Trophoblast cell (in vitro differentiated cells and primary cell): ENCODE measurements around the gene ACTL7B. TPM values are rescaled to one million over a fixed set of nuclear protein-coding genes. Genes with fewer than 3 reads are reported as not detected.

Source experiments
- DNase-seq, 2 donors: peaks; one replicate each; pipeline ENCODE4 v3.0.0-alpha.2; 2016
- H2AFZ ChIP-seq: 2 replicates; pipeline ENCODE4 v1.6.1; 2013; ENCODE audit warnings: low read length, moderate library complexity, mild to moderate bottlenecking; ENCODE audit not compliant: insufficient read depth, poor library complexity
- H2AK5ac ChIP-seq: 2 replicates; pipeline ENCODE4 v1.6.1; 2013; ENCODE audit warnings: mild to moderate bottlenecking, low read length
- H2BK120ac ChIP-seq: 2 replicates; pipeline ENCODE4 v1.6.1; 2013; ENCODE audit warnings: low read length, mild to moderate bottlenecking, moderate library complexity; ENCODE audit not compliant: insufficient read depth, poor library complexity
- H2BK12ac ChIP-seq: 2 replicates; pipeline ENCODE4 v1.6.1; 2013; ENCODE audit warnings: mild to moderate bottlenecking, low read length, moderate library complexity
- H2BK5ac ChIP-seq: 2 replicates; pipeline ENCODE4 v1.6.1; 2013; ENCODE audit warnings: low read length, low read depth, moderate library complexity, mild to moderate bottlenecking; ENCODE audit not compliant: poor library complexity
- H3K14ac ChIP-seq: 2 replicates; pipeline ENCODE4 v1.6.1; 2013; ENCODE audit warnings: mild to moderate bottlenecking, low read length
- H3K18ac ChIP-seq: 2 replicates; pipeline ENCODE4 v1.6.1; 2013; ENCODE audit warnings: mild to moderate bottlenecking, low read length
- H3K23ac ChIP-seq: 2 replicates; pipeline ENCODE4 v1.6.1; 2013; ENCODE audit warnings: low read length
- H3K27ac ChIP-seq: 2 replicates; pipeline ENCODE4 v1.5.1; 2013; ENCODE audit warnings: low read depth, mild to moderate bottlenecking, inconsistent platforms, low read length, moderate library complexity
- H3K27me3 ChIP-seq: 2 replicates; pipeline ENCODE4 v1.6.1; 2013; ENCODE audit warnings: inconsistent platforms, mild to moderate bottlenecking, low read length, moderate library complexity; ENCODE audit not compliant: insufficient read depth
- H3K36me3 ChIP-seq, 2 experiments: 1 replicate in 1 of 2; 2 replicates in 1 of 2; pipeline ENCODE4 v1.6.1; 2013; ENCODE audit warnings: low read length in 2 of 2, mild to moderate bottlenecking in 2 of 2, moderate library complexity in 1 of 2; ENCODE audit not compliant: insufficient read depth in 2 of 2, control insufficient read depth in 1 of 2
- H3K4ac ChIP-seq: 2 replicates; pipeline ENCODE4 v1.6.1; 2013; ENCODE audit warnings: low read depth, mild to moderate bottlenecking, low read length, moderate library complexity
- H3K4me1 ChIP-seq, 2 experiments: 1 replicate in 1 of 2; 2 replicates in 1 of 2; pipeline ENCODE4 v1.6.1; 2013; ENCODE audit warnings: low read length in 2 of 2, mild to moderate bottlenecking in 2 of 2, moderate library complexity in 1 of 2; ENCODE audit not compliant: insufficient read depth in 2 of 2, control insufficient read depth in 1 of 2
- H3K4me2 ChIP-seq: 2 replicates; pipeline ENCODE4 v1.6.1; 2013; ENCODE audit warnings: inconsistent platforms, mild to moderate bottlenecking, low read length, moderate library complexity
- H3K4me3 ChIP-seq: 2 replicates; pipeline ENCODE4 v1.5.1; 2013; ENCODE audit warnings: mild to moderate bottlenecking, low read depth, low read length, inconsistent platforms
- H3K79me1 ChIP-seq: one replicate; pipeline ENCODE4 v1.6.1; 2013; ENCODE audit warnings: low read length
- H3K79me2 ChIP-seq: 2 replicates; pipeline ENCODE4 v1.6.1; 2013; ENCODE audit warnings: low read length, mild to moderate bottlenecking; ENCODE audit not compliant: control insufficient read depth, insufficient read depth, poor library complexity
- H3K9ac ChIP-seq: 2 replicates; pipeline ENCODE4 v1.6.1; 2013; ENCODE audit warnings: mild to moderate bottlenecking, low read length
- H3K9me3 ChIP-seq: 2 replicates; pipeline ENCODE4 v1.6.1; 2013; ENCODE audit warnings: low read depth, mild to moderate bottlenecking, control low read depth, inconsistent platforms, low read length; ENCODE audit not compliant: insufficient read depth
- H4K12ac ChIP-seq: 2 replicates; pipeline ENCODE4 v1.6.1; 2013; ENCODE audit warnings: low read depth, mild to moderate bottlenecking, low read length, moderate library complexity
- H4K8ac ChIP-seq: 2 replicates; pipeline ENCODE4 v1.6.1; 2013; ENCODE audit warnings: low read depth, mild to moderate bottlenecking, low read length, moderate library complexity
- H4K91ac ChIP-seq: one replicate; pipeline ENCODE4 v1.6.1; 2013; ENCODE audit warnings: low read depth, mild to moderate bottlenecking, low read length, moderate library complexity
- WGBS: extraction: QIAGEN DNeasy Blood & Tissue Kit; methylation state at CpG from one replicate; pipeline ENCODE4 v1.1.7; 2013; ENCODE audit warnings: missing lambda C conversion rate; ENCODE audit not compliant: insufficient read length, insufficient coverage; ENCODE audit errors: extremely low coverage; 5-methylcytosine and 5-hydroxymethylcytosine counted together
- polyA plus RNA-seq: library from polyadenylated mRNA; stranded (reverse); fragments of 200-250 nt; gene quantifications from 2 replicates; pipeline ENCODE4 v1.2.3, GENCODE V29; 2013

ACTL7B gene, protein sequence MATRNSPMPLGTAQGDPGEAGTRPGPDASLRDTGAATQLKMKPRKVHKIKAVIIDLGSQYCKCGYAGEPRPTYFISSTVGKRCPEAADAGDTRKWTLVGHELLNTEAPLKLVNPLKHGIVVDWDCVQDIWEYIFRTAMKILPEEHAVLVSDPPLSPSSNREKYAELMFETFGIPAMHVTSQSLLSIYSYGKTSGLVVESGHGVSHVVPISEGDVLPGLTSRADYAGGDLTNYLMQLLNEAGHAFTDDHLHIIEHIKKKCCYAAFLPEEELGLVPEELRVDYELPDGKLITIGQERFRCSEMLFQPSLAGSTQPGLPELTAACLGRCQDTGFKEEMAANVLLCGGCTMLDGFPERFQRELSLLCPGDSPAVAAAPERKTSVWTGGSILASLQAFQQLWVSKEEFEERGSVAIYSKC
- not detected in 2 replicates for polyA plus RNA-seq

DNA sequence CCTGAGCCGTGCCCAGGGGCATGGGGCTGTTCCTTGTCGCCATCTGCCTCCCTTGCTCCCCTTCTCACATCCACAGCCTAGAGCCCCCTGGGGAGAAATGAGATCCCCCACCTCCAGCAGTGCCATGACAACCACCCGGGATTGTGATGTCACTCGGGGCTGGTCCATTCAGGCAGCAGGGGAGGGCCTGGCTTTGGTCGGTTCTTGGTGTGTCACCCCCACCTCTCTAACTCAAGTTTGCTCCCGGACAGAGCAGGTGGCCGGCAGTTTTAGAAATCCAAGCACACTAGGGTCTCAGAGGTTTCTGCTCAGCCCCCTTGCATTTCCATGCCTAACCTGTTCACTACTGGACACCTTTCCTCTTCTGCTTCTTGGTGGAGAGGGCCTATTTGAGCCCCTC lies at the start of gene ACTL7B:
Gene ACTL7B (minus strand): TSS at position 99 of the 400 bp plus-strand sequence. CDS start 56 bp downstream, at position 43.
- H3K27me3 ChIP-seq: no peaks in the 10 kb centered on the region
- no peak within 1 kb of the TSS for H3K9ac ChIP-seq
- H4K12ac ChIP-seq: no peak within 1 kb of the TSS
- no peak within 1 kb of the TSS for H2AK5ac ChIP-seq
- DNase-seq: no peak
- H3K27ac ChIP-seq: no peak within 1 kb of the TSS
- H3K18ac ChIP-seq: no peak within 1 kb of the TSS
- no peak within 1 kb of the TSS for H2BK120ac ChIP-seq
- no peak within 1 kb of the TSS for H2AFZ ChIP-seq
- no peak within 1 kb of the TSS for H3K4me3 ChIP-seq
- no peak within 1 kb of the TSS for H4K91ac ChIP-seq
- H3K23ac ChIP-seq: no peak within 1 kb of the TSS
- no peak within 1 kb of the TSS for H3K4me2 ChIP-seq
- WGBS: no CpG with 5 or more reads among the region's 7 CpGs
- H3K36me3 ChIP-seq: no peaks in the 10 kb centered on the region
- H3K4me1 ChIP-seq: peaks cover 0 to 2% of the 10 kb centered on the region in 2 experiments
- no peaks in the 10 kb centered on the region for H3K79me2 ChIP-seq
- no peaks in the 10 kb centered on the region for H3K79me1 ChIP-seq
- no peak within 1 kb of the TSS for H3K4ac ChIP-seq
- H3K9me3 ChIP-seq: no peaks in the 10 kb centered on the region
- H3K14ac ChIP-seq: no peak within 1 kb of the TSS
- H2BK5ac ChIP-seq: no peak within 1 kb of the TSS
- H2BK12ac ChIP-seq: no peak within 1 kb of the TSS
- H4K8ac ChIP-seq: no peak within 1 kb of the TSS

DNA sequence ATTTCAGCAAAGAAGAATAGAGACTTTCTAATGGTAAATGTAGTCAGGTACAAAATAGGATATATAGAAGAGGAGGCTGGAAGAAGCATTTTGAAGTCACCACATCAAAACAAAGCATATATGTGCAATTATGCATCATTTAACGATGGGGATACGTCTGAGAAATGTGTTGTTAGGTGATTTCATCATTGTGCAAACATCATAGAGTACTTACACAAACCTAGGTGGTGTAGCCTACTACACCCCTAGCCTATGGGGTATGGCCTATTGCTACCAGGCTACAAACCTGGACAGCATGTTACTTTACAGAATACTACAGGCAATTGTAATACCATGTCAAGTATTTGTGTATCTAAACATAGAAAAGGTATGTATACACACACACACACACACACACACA lies 49.7 kb upstream of the ACTL7B start:
- H3K27me3 ChIP-seq: no peaks in the 10 kb centered on the region
- H2BK12ac ChIP-seq: no peak overlapping the region
- H3K9me3 ChIP-seq: no peaks in the 10 kb centered on the region
- no peaks in the 10 kb centered on the region for H3K79me1 ChIP-seq
- H3K36me3 ChIP-seq: peaks cover 2 to 28% of the 10 kb centered on the region in 2 experiments
- no peak for DNase-seq
- no peak overlapping the region for H3K4me2 ChIP-seq
- no peak overlapping the region for H3K23ac ChIP-seq
- WGBS: no CpG with 5 or more reads among the region's 2 CpGs
- no peak overlapping the region for H3K18ac ChIP-seq
- H2BK120ac ChIP-seq: no peak overlapping the region
- no peak overlapping the region for H3K9ac ChIP-seq
- no peak overlapping the region for H4K8ac ChIP-seq
- no peak overlapping the region for H3K4me3 ChIP-seq
- no peaks in the 10 kb centered on the region for H3K79me2 ChIP-seq
- H2BK5ac ChIP-seq: no peak overlapping the region
- no peak overlapping the region for H3K4ac ChIP-seq
- no peak overlapping the region for H3K14ac ChIP-seq
- H2AFZ ChIP-seq: no peak overlapping the region
- no peak overlapping the region for H4K12ac ChIP-seq
- H4K91ac ChIP-seq: no peak overlapping the region
- H3K4me1 ChIP-seq: no peaks in the 10 kb centered on the region
- no peak overlapping the region for H2AK5ac ChIP-seq
- no peak overlapping the region for H3K27ac ChIP-seq

DNA sequence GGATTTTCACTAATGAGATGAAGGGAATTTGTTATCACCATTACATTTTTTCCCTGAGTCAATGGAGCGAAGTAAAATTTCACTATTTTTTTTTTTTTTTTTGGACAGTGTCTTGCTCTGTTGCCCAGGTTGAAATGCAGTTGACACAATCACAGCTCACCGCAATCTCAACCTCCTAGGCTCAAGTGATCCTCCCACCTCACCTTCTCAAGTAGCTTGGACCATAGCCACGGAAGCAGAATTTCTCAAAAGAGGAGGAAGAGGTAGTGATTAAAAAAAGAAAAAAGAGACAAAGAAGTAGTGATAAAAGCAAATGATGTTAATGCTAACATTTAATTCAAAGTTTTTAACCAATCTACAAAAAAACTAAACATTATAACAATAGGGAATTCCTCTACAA lies 48.4 kb upstream of the ACTL7B start:
- no peak overlapping the region for H4K8ac ChIP-seq
- H3K4me1 ChIP-seq: no peaks in the 10 kb centered on the region
- no peak overlapping the region for H4K91ac ChIP-seq
- H3K4ac ChIP-seq: no peak overlapping the region
- H3K27me3 ChIP-seq: no peaks in the 10 kb centered on the region
- DNase-seq: no peak
- H3K79me1 ChIP-seq: no peaks in the 10 kb centered on the region
- H3K4me2 ChIP-seq: no peak overlapping the region
- H2BK5ac ChIP-seq: no peak overlapping the region
- H3K14ac ChIP-seq: no peak overlapping the region
- H3K79me2 ChIP-seq: no peaks in the 10 kb centered on the region
- H2BK12ac ChIP-seq: no peak overlapping the region
- no peak overlapping the region for H2AFZ ChIP-seq
- H4K12ac ChIP-seq: no peak overlapping the region
- no peak overlapping the region for H2AK5ac ChIP-seq
- no peak overlapping the region for H3K27ac ChIP-seq
- H3K9ac ChIP-seq: no peak overlapping the region
- no peak overlapping the region for H3K23ac ChIP-seq
- no peaks in the 10 kb centered on the region for H3K9me3 ChIP-seq
- H3K36me3 ChIP-seq: peaks cover 4 to 30% of the 10 kb centered on the region in 2 experiments
- H2BK120ac ChIP-seq: no peak overlapping the region
- H3K4me3 ChIP-seq: no peak overlapping the region
- WGBS: no CpG with 5 or more reads among the region's 3 CpGs
- H3K18ac ChIP-seq: no peak overlapping the region

DNA sequence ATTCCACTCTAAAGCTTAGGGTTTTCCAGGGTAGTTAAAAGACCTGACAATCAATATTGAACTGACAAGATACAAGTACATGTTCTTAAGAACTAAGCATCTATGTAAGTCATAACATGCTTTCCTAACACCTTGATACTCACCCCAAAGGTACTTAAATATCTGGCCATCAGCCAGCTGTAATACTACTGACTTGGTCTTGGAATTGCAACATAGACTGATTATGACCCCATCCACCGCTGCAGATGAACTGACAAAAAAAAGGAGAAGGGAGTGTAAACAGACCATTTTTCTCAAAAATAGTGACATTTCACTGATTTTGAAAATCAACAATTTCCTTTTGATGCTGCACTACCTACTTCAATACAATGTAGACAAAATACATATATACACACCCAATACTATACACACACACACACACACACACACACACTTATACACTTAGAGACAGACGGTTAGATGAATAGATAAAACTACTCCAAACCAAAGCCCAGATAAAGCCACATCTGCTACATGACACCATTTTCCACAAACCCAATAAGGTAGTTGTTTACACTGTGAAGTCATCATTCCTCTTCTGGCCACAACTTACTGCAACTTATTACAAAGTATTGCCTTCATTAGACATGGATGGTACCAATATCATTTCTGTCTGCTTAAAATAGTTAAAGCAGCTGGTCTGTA lies 47.8 kb upstream of the ACTL7B start:
- no peak for DNase-seq
- H2AK5ac ChIP-seq: no peak overlapping the region
- no peak overlapping the region for H3K4me3 ChIP-seq
- H3K36me3 ChIP-seq: peaks cover 7 to 27% of the 10 kb centered on the region in 2 experiments
- H3K27ac ChIP-seq: no peak overlapping the region
- no peaks in the 10 kb centered on the region for H3K79me2 ChIP-seq
- no peaks in the 10 kb centered on the region for H3K27me3 ChIP-seq
- no peaks in the 10 kb centered on the region for H3K79me1 ChIP-seq
- no peak overlapping the region for H2BK5ac ChIP-seq
- no peak overlapping the region for H3K14ac ChIP-seq
- H2AFZ ChIP-seq: no peak overlapping the region
- no peaks in the 10 kb centered on the region for H3K4me1 ChIP-seq
- H4K91ac ChIP-seq: no peak overlapping the region
- H4K8ac ChIP-seq: no peak overlapping the region
- no peak overlapping the region for H4K12ac ChIP-seq
- H3K4ac ChIP-seq: no peak overlapping the region
- no CpG with 5 or more reads among the region's 2 CpGs for WGBS
- H3K9me3 ChIP-seq: no peaks in the 10 kb centered on the region
- no peak overlapping the region for H3K23ac ChIP-seq
- no peak overlapping the region for H2BK120ac ChIP-seq
- H2BK12ac ChIP-seq: no peak overlapping the region
- no peak overlapping the region for H3K9ac ChIP-seq
- no peak overlapping the region for H3K18ac ChIP-seq
- no peak overlapping the region for H3K4me2 ChIP-seq
